Measurements from ENCODE around the gene RPP25.
"Not testable (repeated sequence)": the region's sequence is repeated elsewhere in the genome, so short reads cannot be mapped to it uniquely, and the experiment has no call there.

RPP25 gene

GRCh38 chr15:74917676-74918075, 38.9 kb downstream of the RPP25 start:
- no peak for DNase-seq (ENCODE audit: low read depth)

DNA sequence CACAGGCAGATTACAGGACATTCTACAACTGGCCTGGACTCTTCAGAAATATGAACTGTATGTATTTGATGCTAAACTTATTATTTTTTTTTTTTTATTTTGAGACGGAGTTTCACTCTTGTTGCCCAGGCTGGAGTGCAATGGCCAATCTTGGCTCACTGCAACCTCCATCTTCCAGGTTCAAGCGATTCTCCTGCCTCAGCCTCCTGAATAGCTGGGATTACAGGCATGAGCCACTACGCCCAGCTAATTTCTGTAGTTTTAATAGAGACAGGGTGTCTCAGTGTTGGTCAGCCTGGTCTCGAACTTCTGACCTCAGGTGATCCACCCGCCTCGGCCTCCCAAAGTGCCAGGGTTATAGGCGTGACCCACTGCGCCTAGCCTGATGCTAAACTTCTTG, 42.8 kb downstream of the RPP25 start:
- DNase-seq (ENCODE audit: low read depth) = not testable (repeated sequence)

DNA sequence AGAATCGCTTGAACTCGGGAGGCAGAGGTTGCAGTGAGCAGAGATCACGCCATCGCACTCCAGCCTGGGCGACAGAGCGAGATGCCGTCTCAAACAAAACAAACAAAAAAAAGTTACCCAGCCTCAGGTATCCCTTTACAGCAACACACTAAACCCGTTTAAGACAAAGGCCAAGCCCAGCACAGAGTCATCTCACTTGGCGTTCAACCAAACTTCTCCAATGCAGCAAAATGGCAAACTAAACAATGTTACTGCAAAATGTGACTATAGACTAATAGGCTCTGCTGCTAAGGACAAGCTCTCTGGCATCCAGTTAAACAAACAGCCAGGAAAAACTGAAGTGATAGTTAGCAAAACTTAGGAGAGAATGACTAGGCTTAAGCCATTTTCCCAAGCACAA, 43.5 kb downstream of the RPP25 start:
- no peak for DNase-seq (ENCODE audit: low read depth)

DNA sequence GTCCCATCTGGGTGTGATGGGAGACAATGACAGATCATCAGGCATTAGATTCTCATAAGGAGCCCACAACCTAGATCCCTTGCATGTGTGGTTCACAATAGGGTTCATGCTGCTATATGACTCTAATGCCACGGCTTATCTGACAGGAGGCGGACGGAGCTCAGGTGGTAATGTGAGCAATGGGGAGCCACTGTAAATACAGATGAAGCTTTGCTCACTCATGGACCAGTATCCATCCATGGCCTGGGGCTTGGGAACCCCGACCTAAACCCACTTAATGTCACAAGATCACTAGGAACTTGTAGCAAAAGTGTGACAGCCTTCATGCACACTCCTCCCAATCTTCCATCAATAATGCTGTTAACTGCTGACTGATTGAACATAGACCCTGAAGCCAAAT, 47.9 kb downstream of the RPP25 start:
- DNase-seq (ENCODE audit: low read depth) = no peak

GRCh38 chr15:74907163-74907870, 49.3 kb downstream of the RPP25 start:
- no peak for DNase-seq (ENCODE audit: low read depth)

GRCh38 chr15:74906450-74907162, 50.0 kb downstream of the RPP25 start, which contains the start of gene FAM219B:
TSS of gene FAM219B (minus strand) at chr15:74906851. CDS start at chr15:74906800, 51 bp downstream.
- peak; percentile 65 for DNase-seq (ENCODE audit: low read depth)

DNA sequence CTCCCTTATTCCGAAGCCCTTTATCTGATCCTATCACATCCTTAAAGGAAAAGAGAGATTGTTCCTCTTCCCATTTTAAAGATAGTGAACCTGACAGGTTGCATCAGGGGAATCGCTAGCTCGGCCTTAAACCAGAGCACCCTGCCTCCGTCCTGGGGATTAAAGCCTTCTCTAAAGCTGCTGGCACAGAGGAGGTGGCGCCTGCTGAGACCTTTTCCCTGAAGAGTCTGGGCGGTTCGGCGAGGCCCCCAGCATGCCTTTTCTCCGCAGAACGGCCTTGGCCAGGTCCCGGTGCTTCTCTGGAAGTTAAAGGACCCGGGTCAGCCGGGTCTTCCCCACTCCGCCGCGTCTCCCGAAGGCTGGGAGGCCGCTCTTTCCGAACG, 50.5 kb downstream of the RPP25 start:
- no peak for DNase-seq (ENCODE audit: low read depth)
